Measurements from ENCODE around the gene KEL. TPM values are rescaled to one million over a fixed set of nuclear protein-coding genes. Genes with fewer than 3 reads are reported as not detected.

Gene KEL
- total and polyA plus RNA-seq, 2 of the 4 experiments (the other 2 are of a cell fraction), result 0.03 TPM; not detected in 1

- intact Hi-C loops (cut with micrococcal nuclease), result no loop called here
- DNase-seq, result no peak
- 49% methylated on average over 19 of the region's 21 CpGs; no CpG with 5 or more reads in 1 of the 2 experiments for WGBS, 2 experiments (ENCODE audit: extremely low coverage in 2 of 2, insufficient read length in 1 of 2)
- TF ChIP-seq MAZ (IDR thresholded peaks at IDR 0.05; ENCODE audit: borderline replicate concordance, low read depth, low read length) (no peak), USF2 (IDR thresholded peaks at IDR 0.05; ENCODE audit: low read depth, low read length) (no peak), ELK1 (IDR thresholded peaks at IDR 0.05; ENCODE audit: borderline replicate concordance, low read depth, low read length) (no peak), CTCF (conservative IDR thresholded peaks at IDR 0.05; ENCODE audit: low read depth, low read length) (no peak), CHD1 (IDR thresholded peaks at IDR 0.05; ENCODE audit: low read depth, low read length) (no peak), RFX5 (IDR thresholded peaks at IDR 0.05; ENCODE audit: low read depth, low read length) (no peak), FOS (IDR thresholded peaks at IDR 0.05; ENCODE audit: low read depth, low read length) (no peak), NFE2L2 (IDR thresholded peaks at IDR 0.05; ENCODE audit: low read depth, low read length) (no peak), MXI1 (IDR thresholded peaks at IDR 0.05; ENCODE audit: borderline replicate concordance, low read depth, low read length) (no peak), RCOR1 (IDR thresholded peaks at IDR 0.05; ENCODE audit: insufficient replicate concordance, low read length) (no peak), POLR2A (IDR thresholded peaks at IDR 0.05; ENCODE audit: low read depth, low read length) (no peak), MAFK (IDR thresholded peaks at IDR 0.05; ENCODE audit: low read depth, low read length) (no peak), RAD21 (IDR thresholded peaks at IDR 0.05; ENCODE audit: low read length) (no peak), SMC3 (IDR thresholded peaks at IDR 0.05; ENCODE audit: low read depth, low read length) (no peak), CEBPB (IDR thresholded peaks at IDR 0.05; ENCODE audit: low read depth, low read length) (no peak)
These were observed 53.0 kb downstream of the KEL start for GRCh38 chr7:142908921-142909890.

More at GRCh38 chr7:142908921-142909890, 53.0 kb downstream of the KEL start:
- H3K27me3 ChIP-seq (ENCODE audit: control insufficient read depth, insufficient read depth, low read length), result no peaks in the 10 kb centered on the region
- BruUV-seq (replicated peaks), result no TSS peak
- H3K9me3 ChIP-seq (ENCODE audit: control insufficient read depth, insufficient read depth, low read length), result peaks cover 6% of the 10 kb centered on the region
- H3K36me3 ChIP-seq (ENCODE audit: control insufficient read depth, insufficient read depth, low read length), result no peaks in the 10 kb centered on the region
- H3K4me2 ChIP-seq (ENCODE audit: low read depth, low read length), result no peak overlapping the region
- H3K56ac ChIP-seq (ENCODE audit: extremely low read depth, insufficient read depth, low read length), result no peak overlapping the region
- ChIA-PET POLR2A (ENCODE audit: unreplicated experiment) (no interaction called here), CTCF (no interaction called here)
- no peak overlapping the region for H2AK9ac ChIP-seq (replicated peaks; ENCODE audit: low read depth, low read length, poor library complexity)
- no peak overlapping the region for H2BK120ac ChIP-seq (ENCODE audit: low read depth, low read length)
- H3K79me1 ChIP-seq (ENCODE audit: low read depth in 1 of 2, low read length in 2 of 2), result no peaks in the 10 kb centered on the region
- no peaks in the 10 kb centered on the region for H3K9me1 ChIP-seq (ENCODE audit: insufficient read depth, low read length)
- no peak overlapping the region for H3K23ac ChIP-seq (ENCODE audit: low read depth, low read length)
- in situ Hi-C loops (cut with MboI; ENCODE audit: low sequenced_read_pairs), result no loop called here
- H4K20me1 ChIP-seq (ENCODE audit: insufficient read depth, low read length), result no peaks in the 10 kb centered on the region
- H3K4ac ChIP-seq (ENCODE audit: low read depth, low read length), result no peak overlapping the region
- ATAC-seq (ENCODE audit: low read depth), result no peak
- no peak overlapping the region for H4K5ac ChIP-seq (ENCODE audit: low read depth, low read length)
- no peak overlapping the region for H2BK15ac ChIP-seq (ENCODE audit: low read depth, low read length)
- no peak overlapping the region for H3K9ac ChIP-seq (ENCODE audit: low read depth, low read length)
- dilution Hi-C loops (cut with HindIII; ENCODE audit: low sequenced_read_pairs, unreplicated experiment), result no loop called here
- no peak overlapping the region for H2BK20ac ChIP-seq (ENCODE audit: low read depth, low read length)
- no peak overlapping the region for H2AK5ac ChIP-seq (ENCODE audit: low read depth, low read length)
- H3K27ac ChIP-seq (ENCODE audit: insufficient read depth, low read length), result no peak overlapping the region
- H3K4me3 ChIP-seq (ENCODE audit: insufficient read depth, low read depth, low read length), result no peak overlapping the region
- peak overlapping the region; percentile 14 for H2AFZ ChIP-seq (replicated peaks; ENCODE audit: low read length, poor library complexity)
- H3K18ac ChIP-seq (ENCODE audit: low read depth, low read length), result no peak overlapping the region
- H3K4me1 ChIP-seq (ENCODE audit: control insufficient read depth, insufficient read depth, low read length), result no peaks in the 10 kb centered on the region
- H3K14ac ChIP-seq (replicated peaks; ENCODE audit: low read depth, low read length), result no peak overlapping the region
- no peak overlapping the region for H4K91ac ChIP-seq (ENCODE audit: insufficient read depth, low read depth, low read length)
- no peak overlapping the region for H2BK5ac ChIP-seq (ENCODE audit: low read depth, low read length, poor library complexity, severe bottlenecking)
- H4K8ac ChIP-seq (ENCODE audit: low read depth in 2 of 2, low read length in 2 of 2), result no peak overlapping the region
